ENCODE results near the gene TRMT2A. TPM values are rescaled to one million over a fixed set of nuclear protein-coding genes. Genes with fewer than 3 reads are reported as not detected.
A peak's percentile ranks its signal among the peaks of the same experiment; 100 is the strongest.

Gene TRMT2A
- total RNA-seq, 1 donor: 45.3 TPM

DNA sequence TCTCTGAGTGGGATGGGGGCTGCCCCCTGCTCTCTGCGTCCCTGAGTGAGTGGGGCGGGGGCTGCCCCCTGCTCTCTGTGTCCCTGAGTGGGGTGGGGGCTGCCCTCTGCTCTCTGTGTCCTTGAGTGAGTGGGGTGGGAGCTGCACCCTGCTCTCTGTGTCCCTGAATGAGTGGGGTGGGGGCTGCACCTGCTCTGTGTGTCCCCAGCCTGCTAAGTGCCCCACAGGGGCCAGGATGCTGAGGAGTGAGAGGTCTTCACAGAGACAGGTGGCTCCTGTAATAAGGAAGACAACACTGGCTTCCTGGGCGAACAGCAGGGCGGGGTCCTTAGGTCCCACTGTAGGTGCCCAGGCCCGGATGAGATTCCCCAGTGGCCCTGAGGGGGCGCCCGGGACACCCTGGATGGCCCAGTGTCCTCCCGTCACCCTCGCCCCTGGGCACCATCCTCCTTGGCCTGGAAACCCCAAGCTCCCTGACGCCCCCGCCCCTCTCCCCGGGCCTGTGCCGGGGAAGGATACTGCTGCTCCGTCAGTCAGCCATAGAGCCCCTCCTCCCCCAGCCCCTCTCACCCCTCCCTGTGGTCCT lies 37.7 kb upstream of the TRMT2A start:
- no peak for TF ChIP-seq CTCF (IDR thresholded peaks at IDR 0.05; ENCODE audit: insufficient read depth, low read depth, low read length)
- no peak for DNase-seq (ENCODE audit: low read depth)
- peak overlapping the region; percentile 9 for H3K4me3 ChIP-seq (ENCODE audit: low read depth, low read length)

- TF ChIP-seq CTCF (IDR thresholded peaks at IDR 0.05; ENCODE audit: insufficient read depth, low read depth, low read length): no peak
- H3K4me3 ChIP-seq (ENCODE audit: low read depth, low read length): no peak overlapping the region
- no peak for DNase-seq (ENCODE audit: low read depth)
Measured at GRCh38 chr22:20153945-20154344, 36.9 kb upstream of the TRMT2A start.

DNA sequence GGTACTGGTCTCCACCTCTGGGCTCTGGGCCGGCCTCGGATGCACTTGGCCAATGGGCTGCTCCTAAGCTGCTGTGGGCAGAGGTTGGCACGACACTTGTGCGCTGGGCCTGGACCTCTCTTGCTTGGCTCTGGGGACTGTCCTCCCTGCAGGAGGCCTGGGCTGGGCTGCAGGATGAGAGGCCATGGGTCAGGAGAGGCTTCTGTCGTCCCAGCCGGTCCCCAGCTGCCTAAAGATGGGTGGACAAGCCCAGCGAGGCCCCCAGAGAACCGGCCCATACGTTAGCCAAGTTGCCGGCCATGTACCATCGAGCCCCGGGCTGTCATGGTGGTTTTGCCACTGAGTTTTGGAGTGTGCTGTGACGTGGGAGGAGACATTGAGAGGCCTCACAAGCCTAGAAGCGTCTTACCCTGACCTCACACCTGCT lies 35.5 kb upstream of the TRMT2A start:
- no peak overlapping the region for H3K4me3 ChIP-seq (ENCODE audit: low read depth, low read length)
- no peak for DNase-seq (ENCODE audit: low read depth)
- TF ChIP-seq CTCF (IDR thresholded peaks at IDR 0.05; ENCODE audit: insufficient read depth, low read depth, low read length): no peak

DNA sequence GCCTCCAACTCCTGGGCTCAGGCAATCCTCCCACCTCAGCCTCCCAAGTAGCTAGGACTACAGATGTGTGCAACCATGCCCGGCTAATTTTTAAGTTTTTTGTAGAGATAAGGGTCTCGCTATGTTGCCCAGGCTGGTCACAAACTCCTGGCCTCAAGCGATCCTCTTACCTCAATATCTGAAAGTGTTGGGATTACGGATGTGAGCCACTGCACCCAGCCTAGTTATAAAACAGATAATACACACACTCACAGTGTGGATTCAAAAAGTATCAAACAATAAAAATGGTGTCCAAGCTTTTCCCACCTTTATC lies 34.2 kb upstream of the TRMT2A start:
- no peak overlapping the region for H3K4me3 ChIP-seq (ENCODE audit: low read depth, low read length)
- DNase-seq (ENCODE audit: low read depth): no peak
- no peak for TF ChIP-seq CTCF (IDR thresholded peaks at IDR 0.05; ENCODE audit: insufficient read depth, low read depth, low read length)

GRCh38 chr22:20150381-20151275 lies 33.6 kb upstream of the TRMT2A start, which contains the start of gene CCDC188:
TSS of gene CCDC188 (minus strand) at chr22:20151055. CDS start at chr22:20150986, 69 bp downstream.
- H3K4me3 ChIP-seq (ENCODE audit: low read depth, low read length): no peak within 1 kb of the TSS
- DNase-seq (ENCODE audit: low read depth): no peak
- TF ChIP-seq CTCF (IDR thresholded peaks at IDR 0.05; ENCODE audit: insufficient read depth, low read depth, low read length): no peak

DNA sequence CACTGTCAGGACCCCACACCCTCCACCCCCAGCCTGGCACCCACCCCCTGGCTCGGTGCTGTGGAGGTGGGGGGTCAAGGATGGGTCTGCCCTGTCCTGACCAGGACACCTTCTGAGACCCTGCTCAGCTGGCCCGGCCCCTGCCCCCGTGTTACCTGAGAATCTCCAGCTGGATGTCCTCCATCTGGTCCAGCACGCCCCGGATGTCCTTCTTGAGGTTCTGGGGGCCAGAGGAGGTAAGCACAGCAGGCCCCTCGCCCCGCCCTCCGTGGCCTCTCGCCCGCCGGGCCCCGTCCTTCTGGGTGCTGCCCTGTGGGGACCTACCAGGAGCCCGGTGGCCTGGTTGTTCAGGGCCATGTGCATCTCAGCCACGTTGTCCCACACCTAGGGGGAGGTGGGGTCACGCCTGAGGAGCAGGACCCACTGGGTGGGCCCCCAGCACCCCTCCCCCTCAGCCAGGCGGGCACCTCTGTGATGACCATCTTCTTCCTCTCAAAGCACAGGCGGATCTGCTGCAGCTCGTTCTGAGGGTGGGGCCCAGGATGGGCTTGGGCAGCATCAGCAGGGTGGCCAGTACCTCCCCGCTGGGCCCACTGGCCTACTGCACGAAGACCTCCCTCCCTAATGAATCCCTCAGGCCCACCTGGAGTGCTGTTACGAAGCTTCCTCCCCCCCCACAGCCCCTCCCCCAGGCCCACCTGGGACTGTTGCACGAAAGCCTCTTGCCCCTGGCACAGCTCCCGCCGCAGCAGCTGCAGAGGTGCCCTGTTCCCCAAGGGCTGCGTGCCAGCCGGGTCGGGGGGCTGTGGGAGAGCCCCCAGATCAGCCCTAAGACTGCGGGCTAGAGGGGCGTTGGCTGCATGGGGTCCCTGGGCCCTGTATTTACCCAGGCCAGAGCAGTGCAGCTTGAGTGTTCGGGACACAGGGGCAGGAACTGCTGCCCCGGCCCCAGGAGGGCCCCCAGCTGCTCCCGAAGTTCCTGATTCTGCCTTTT lies 32.5 kb upstream of the TRMT2A start:
- no peak overlapping the region for H3K4me3 ChIP-seq (ENCODE audit: low read depth, low read length)
- no peak for TF ChIP-seq CTCF (IDR thresholded peaks at IDR 0.05; ENCODE audit: insufficient read depth, low read depth, low read length)
- no peak for DNase-seq (ENCODE audit: low read depth)
